A549 treated with Hydrocortisone at 1 μM for 4 hours (cell line): ENCODE results near the gene TANGO6. TPM values are rescaled to one million over a fixed set of nuclear protein-coding genes. Genes with fewer than 3 reads are reported as not detected.

Experiments used
- total RNA-seq: library from RNA; stranded (reverse); fragments of 200-300 nt; extraction: Qiagen RNA extraction; gene quantifications from 5 replicates; pipeline ENCODE4 v1.2.3, GENCODE V29; 2022

The TANGO6 gene
- 5.1 to 8.5 TPM (median 6.1 TPM) in 5 replicates for total RNA-seq

GRCh38 chr16:68843482-68844210 is at the start of gene TANGO6:
Gene TANGO6 (plus strand): TSS chr16:68843531. CDS start chr16:68843618, 87 bp downstream.

DNA sequence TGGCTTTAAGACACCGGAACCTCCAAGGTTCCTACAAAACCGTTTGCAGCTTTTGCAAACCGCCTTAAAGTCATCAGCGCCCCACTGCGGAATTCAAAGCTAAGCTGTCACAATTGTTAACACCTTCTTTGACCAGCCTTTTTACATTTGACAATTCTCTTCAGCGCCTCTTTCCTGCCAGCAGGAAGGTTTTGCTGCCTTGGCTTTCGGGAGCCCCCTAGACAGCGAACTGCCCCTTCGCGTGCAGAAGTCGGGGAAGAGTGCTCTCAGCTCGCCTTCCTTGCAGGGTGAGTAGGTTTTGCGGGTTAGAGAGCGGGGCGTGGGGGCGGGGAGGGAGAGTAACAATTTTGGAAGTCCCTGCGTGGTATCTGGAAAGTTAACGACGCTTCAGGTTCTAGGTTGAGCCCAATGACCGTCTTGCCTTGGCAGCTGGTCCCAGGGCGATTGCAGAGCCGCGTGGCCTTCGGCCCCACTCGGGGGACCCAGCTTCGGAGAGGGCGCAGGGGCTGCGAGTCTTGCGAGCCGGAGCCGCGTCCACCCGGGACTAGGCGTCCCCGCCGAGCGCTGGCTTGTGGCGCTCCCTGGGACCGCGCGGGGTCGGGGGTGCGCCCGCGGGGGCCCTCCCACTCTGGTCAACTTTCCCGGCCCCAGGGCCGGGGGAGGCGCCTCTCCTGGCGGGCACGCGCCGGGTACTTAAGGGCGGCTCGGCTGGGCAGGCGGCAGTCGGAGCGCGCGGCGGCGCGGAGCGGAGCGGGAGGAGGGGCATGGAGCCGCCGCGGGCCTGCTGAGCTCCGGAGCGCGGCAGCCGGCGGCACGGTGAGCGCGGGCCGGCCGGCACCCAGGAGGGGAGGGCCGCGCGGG is 262.4 kb downstream of the TANGO6 start, which contains the start of gene HAS3:
TSS of gene HAS3 (plus strand) at position 153 of the 861 bp plus-strand sequence. CDS start 3,743 bp downstream, outside the sequence.

DNA sequence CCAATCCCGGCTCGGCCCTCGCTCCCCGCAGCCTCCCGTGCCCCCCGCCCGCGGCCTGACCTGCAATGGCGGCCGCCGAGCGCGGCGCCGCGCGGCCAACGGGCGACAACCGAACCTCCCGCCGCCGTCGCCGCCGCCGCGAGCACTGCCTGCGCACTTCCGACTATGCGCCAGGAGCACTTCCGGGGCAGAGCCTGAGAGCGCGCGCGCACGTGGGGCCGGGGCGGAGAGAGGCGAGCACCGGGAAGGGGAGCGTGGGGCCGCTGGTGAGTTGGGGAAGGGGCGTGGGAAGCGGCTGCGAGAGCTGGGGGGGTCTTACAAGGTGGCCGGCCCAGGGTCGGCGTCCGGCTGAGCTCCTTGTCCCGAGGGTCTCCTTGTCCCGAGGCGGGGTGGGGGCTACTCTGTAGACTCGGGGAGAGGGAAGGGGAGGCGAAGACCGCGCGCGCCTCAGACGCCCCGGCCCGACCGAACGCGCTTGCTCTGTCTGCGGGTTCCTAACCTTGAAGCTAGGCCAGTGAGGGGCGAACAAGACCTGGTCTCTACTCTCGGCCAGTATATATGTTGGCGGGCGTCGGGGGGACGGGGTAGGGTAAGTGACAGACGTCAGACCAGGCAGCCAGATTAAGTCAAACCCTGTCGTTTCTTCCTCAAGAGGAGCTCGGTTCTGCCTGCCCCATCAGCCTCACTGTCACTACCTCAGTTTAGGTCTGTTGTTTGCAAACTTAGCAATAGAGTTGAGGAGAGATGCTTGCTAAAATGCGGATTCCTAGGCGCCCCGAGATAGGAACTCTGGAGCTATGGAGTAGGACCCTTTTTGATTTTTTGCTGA is 289.3 kb downstream of the TANGO6 start, which contains the start of the genes CHTF8 and UTP4:
TSS of gene CHTF8 (minus strand) at position 165 of the 829 bp plus-strand sequence. CDS start 11,130 bp downstream, outside the sequence.
TSS of gene UTP4 (plus strand) at position 226 of the 829 bp plus-strand sequence. CDS start 811 bp downstream, outside the sequence.

Other genes starting within 250 kb of the TANGO6 start
- gene CDH3, start 198.2 kb upstream of the TANGO6 start, total RNA-seq, result 0.17 to 0.38 TPM (median 0.31 TPM) in 5 replicates
- 4.2 to 4.5 TPM (median 4.3 TPM) in 5 replicates for gene CDH1, start 106.2 kb upstream of the TANGO6 start, total RNA-seq